Measurements from ENCODE around the gene PIK3R5.

DNA sequence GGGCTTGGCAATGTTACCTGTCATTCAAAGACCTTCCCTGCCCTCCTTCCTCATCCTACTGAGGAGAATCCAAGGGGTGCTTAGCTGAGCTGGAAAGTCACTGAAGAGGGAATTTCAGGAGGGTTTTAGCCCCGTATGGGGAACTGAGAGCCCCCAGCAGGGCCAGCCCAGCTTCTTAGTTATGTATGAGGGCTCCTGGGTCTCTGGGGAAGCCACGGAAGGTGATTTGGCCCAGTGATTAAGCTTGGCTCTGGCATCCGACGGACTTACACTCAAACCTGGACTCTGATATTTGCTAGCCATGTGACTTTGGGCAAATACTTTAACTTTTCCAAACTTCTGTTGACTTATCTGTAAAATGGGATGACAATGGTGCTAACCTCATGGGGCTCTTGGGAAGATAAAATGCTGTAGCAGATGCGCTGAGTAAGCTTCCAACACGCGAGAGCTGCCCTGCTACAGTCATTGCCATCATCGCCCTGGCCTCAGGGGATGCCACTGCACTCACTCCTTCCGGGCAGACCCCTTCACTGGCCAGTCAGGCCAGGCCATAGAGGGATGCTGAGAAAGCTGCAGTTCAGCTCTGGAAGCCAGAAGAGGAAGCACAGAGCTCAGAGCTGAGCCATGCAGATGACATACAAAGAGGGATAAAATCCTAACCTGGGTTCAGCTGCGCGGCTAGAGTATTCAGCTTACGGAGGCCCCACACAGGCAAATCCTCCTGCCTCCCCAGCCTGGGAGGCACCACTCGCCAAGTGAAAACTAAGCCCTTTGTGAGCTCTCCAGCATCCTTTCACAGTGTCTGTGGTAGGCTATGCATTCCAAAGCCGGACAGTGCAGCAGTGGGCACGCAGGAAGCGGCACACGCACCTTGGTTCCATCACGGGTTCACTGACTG lies 53.2 kb downstream of the PIK3R5 start:
- TF ChIP-seq, protein P1, sequence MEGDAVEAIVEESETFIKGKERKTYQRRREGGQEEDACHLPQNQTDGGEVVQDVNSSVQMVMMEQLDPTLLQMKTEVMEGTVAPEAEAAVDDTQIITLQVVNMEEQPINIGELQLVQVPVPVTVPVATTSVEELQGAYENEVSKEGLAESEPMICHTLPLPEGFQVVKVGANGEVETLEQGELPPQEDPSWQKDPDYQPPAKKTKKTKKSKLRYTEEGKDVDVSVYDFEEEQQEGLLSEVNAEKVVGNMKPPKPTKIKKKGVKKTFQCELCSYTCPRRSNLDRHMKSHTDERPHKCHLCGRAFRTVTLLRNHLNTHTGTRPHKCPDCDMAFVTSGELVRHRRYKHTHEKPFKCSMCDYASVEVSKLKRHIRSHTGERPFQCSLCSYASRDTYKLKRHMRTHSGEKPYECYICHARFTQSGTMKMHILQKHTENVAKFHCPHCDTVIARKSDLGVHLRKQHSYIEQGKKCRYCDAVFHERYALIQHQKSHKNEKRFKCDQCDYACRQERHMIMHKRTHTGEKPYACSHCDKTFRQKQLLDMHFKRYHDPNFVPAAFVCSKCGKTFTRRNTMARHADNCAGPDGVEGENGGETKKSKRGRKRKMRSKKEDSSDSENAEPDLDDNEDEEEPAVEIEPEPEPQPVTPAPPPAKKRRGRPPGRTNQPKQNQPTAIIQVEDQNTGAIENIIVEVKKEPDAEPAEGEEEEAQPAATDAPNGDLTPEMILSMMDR (IDR thresholded peaks at IDR 0.05) = no peak
- TF ChIP-seq NFE2L1 (CRISPR knock-in tag; IDR thresholded peaks at IDR 0.05) = no peak
- TF ChIP-seq, protein P2, sequence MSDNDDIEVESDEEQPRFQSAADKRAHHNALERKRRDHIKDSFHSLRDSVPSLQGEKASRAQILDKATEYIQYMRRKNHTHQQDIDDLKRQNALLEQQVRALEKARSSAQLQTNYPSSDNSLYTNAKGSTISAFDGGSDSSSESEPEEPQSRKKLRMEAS (CRISPR knock-in tag; IDR thresholded peaks at IDR 0.05) = no peak
- TF ChIP-seq, protein P3, sequence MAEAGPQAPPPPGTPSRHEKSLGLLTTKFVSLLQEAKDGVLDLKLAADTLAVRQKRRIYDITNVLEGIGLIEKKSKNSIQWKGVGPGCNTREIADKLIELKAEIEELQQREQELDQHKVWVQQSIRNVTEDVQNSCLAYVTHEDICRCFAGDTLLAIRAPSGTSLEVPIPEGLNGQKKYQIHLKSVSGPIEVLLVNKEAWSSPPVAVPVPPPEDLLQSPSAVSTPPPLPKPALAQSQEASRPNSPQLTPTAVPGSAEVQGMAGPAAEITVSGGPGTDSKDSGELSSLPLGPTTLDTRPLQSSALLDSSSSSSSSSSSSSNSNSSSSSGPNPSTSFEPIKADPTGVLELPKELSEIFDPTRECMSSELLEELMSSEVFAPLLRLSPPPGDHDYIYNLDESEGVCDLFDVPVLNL (CRISPR knock-in tag; IDR thresholded peaks at IDR 0.05; ENCODE audit: borderline replicate concordance, low read depth) = no peak
- no peak for TF ChIP-seq JAZF1 (CRISPR knock-in tag; IDR thresholded peaks at IDR 0.05)
- TF ChIP-seq, protein P4, sequence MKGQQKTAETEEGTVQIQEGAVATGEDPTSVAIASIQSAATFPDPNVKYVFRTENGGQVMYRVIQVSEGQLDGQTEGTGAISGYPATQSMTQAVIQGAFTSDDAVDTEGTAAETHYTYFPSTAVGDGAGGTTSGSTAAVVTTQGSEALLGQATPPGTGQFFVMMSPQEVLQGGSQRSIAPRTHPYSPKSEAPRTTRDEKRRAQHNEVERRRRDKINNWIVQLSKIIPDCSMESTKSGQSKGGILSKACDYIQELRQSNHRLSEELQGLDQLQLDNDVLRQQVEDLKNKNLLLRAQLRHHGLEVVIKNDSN (CRISPR knock-in tag; IDR thresholded peaks at IDR 0.05) = no peak
- no peak for TF ChIP-seq NR2C2 (CRISPR knock-in tag; IDR thresholded peaks at IDR 0.05)
- TF ChIP-seq, protein P5, sequence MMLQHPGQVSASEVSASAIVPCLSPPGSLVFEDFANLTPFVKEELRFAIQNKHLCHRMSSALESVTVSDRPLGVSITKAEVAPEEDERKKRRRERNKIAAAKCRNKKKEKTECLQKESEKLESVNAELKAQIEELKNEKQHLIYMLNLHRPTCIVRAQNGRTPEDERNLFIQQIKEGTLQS (CRISPR knock-in tag; conservative IDR thresholded peaks at IDR 0.05) = no peak
- TF ChIP-seq, protein P6, sequence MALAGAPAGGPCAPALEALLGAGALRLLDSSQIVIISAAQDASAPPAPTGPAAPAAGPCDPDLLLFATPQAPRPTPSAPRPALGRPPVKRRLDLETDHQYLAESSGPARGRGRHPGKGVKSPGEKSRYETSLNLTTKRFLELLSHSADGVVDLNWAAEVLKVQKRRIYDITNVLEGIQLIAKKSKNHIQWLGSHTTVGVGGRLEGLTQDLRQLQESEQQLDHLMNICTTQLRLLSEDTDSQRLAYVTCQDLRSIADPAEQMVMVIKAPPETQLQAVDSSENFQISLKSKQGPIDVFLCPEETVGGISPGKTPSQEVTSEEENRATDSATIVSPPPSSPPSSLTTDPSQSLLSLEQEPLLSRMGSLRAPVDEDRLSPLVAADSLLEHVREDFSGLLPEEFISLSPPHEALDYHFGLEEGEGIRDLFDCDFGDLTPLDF (CRISPR knock-in tag; IDR thresholded peaks at IDR 0.05) = no peak
- no peak for TF ChIP-seq CREB1 (CRISPR knock-in tag; IDR thresholded peaks at IDR 0.05)
- TF ChIP-seq, protein P7, sequence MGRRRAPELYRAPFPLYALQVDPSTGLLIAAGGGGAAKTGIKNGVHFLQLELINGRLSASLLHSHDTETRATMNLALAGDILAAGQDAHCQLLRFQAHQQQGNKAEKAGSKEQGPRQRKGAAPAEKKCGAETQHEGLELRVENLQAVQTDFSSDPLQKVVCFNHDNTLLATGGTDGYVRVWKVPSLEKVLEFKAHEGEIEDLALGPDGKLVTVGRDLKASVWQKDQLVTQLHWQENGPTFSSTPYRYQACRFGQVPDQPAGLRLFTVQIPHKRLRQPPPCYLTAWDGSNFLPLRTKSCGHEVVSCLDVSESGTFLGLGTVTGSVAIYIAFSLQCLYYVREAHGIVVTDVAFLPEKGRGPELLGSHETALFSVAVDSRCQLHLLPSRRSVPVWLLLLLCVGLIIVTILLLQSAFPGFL (CRISPR knock-in tag; IDR thresholded peaks at IDR 0.05; ENCODE audit: borderline replicate concordance) = no peak
- TF ChIP-seq FOXJ3 (CRISPR knock-in tag; IDR thresholded peaks at IDR 0.05; ENCODE audit: borderline replicate concordance) = no peak
- no peak for TF ChIP-seq ZNF219 (CRISPR knock-in tag; IDR thresholded peaks at IDR 0.05; ENCODE audit: borderline replicate concordance)
- no peak for TF ChIP-seq NFATC4 (CRISPR knock-in tag; IDR thresholded peaks at IDR 0.05)

Data from WTC11 (cell line).